CD14-positive monocyte (primary cell): ENCODE measurements around the gene BAX. TPM values are rescaled to one million over a fixed set of nuclear protein-coding genes. Genes with fewer than 3 reads are reported as not detected.

Experiments
- DNase-seq, 3 donors: peaks; one replicate each; pipeline ENCODE4 v3.0.0-alpha.2; 2011 to 2022
- H2AFZ ChIP-seq: 2 replicates; pipeline ENCODE4 v1.6.0; 2012; ENCODE audit warnings: mild to moderate bottlenecking, low read depth, low read length, inconsistent platforms; ENCODE audit not compliant: insufficient read depth, poor library complexity, severe bottlenecking
- H3K27ac ChIP-seq, 2 donors: 1 replicate in 1 of 2; 2 replicates in 1 of 2; pipeline ENCODE4 v1.5.1; 2012 to 2013; ENCODE audit warnings: low read length in 2 of 2, control low read depth in 1 of 2, inconsistent platforms in 1 of 2, low read depth in 1 of 2, mild to moderate bottlenecking in 1 of 2
- H3K27me3 ChIP-seq, 2 donors: one replicate each; pipeline versions ENCODE4 v1.6.0 to v1.6.1; 2011 to 2013; ENCODE audit warnings: low read length in 2 of 2; ENCODE audit not compliant: control insufficient read depth in 2 of 2, insufficient read depth in 2 of 2
- H3K36me3 ChIP-seq, 2 donors: replicated peaks in 1 of 2; 1 replicate in 1 of 2; 2 replicates in 1 of 2; pipeline versions ENCODE4 v1.5.1 to v1.6.1; 2012 to 2013; ENCODE audit warnings: low read length in 2 of 2, control low read depth in 1 of 2, inconsistent platforms in 1 of 2, mild to moderate bottlenecking in 1 of 2; ENCODE audit not compliant: insufficient read depth in 2 of 2, control insufficient read depth in 1 of 2
- H3K4me1 ChIP-seq, 2 donors: 1 replicate in 1 of 2; 2 replicates in 1 of 2; pipeline versions ENCODE4 v1.5.1 to v1.6.1; 2012 to 2013; ENCODE audit warnings: low read length in 2 of 2, control low read depth in 1 of 2, inconsistent platforms in 1 of 2, mild to moderate bottlenecking in 1 of 2, moderate library complexity in 1 of 2; ENCODE audit not compliant: insufficient read depth in 2 of 2, control insufficient read depth in 1 of 2
- H3K4me2 ChIP-seq: replicated peaks from 2 replicates; pipeline ENCODE3; 2012; ENCODE audit warnings: low read length, moderate library complexity, mild to moderate bottlenecking; ENCODE audit not compliant: poor library complexity, severe bottlenecking; ENCODE audit errors: extremely low read depth
- H3K4me3 ChIP-seq, 3 experiments: fragments of 200-600 bp in 1 of 3; sonication (generic) in 1 of 3; replicated peaks in 1 of 3; 1 replicate in 2 of 3; 2 replicates in 1 of 3; pipeline ENCODE4 v1.5.1; 2011 to 2013; ENCODE audit warnings: low read length in 3 of 3, mild to moderate bottlenecking in 3 of 3, control low read depth in 2 of 3, low read depth in 2 of 3, inconsistent platforms in 1 of 3, moderate library complexity in 1 of 3
- H3K79me2 ChIP-seq: 2 replicates; pipeline ENCODE4 v1.6.0; 2012; ENCODE audit warnings: mild to moderate bottlenecking, control low read depth, inconsistent platforms, low read length, moderate library complexity; ENCODE audit not compliant: insufficient read depth
- H3K9ac ChIP-seq: 2 replicates; pipeline ENCODE4 v1.6.0; 2017; ENCODE audit warnings: low read length, mild to moderate bottlenecking; ENCODE audit not compliant: insufficient read depth, poor library complexity, severe bottlenecking
- H3K9me3 ChIP-seq, 2 donors: replicated peaks in 1 of 2; 1 replicate in 1 of 2; 2 replicates in 1 of 2; pipeline versions ENCODE4 v1.5.1 to v1.6.1; 2012 to 2013; ENCODE audit warnings: low read length in 2 of 2, control low read depth in 1 of 2; ENCODE audit not compliant: control insufficient read depth in 1 of 2, insufficient read depth in 1 of 2
- H4K20me1 ChIP-seq: 2 replicates; pipeline ENCODE4 v1.6.0; 2012; ENCODE audit warnings: mild to moderate bottlenecking, low read length, control low read depth, moderate library complexity; ENCODE audit not compliant: insufficient read depth
- H3K27ac Mint-ChIP-seq, 7 donors: one replicate each; pipeline ENCODE4 v1.8.0; 2020; ENCODE audit warnings: mild to moderate bottlenecking in 7 of 7, mixed read lengths in 7 of 7, moderate library complexity in 6 of 7, inconsistent platforms in 2 of 7
- H3K27me3 Mint-ChIP-seq, 3 donors: one replicate each; pipeline ENCODE4 v1.8.0; 2021 to 2022; ENCODE audit warnings: low read depth in 3 of 3, mild to moderate bottlenecking in 3 of 3, mixed read lengths in 3 of 3, moderate library complexity in 3 of 3, inconsistent platforms in 1 of 3
- H3K36me3 Mint-ChIP-seq, 2 donors: one replicate each; pipeline ENCODE4 v1.8.0; 2020; ENCODE audit warnings: mixed read lengths in 2 of 2, inconsistent platforms in 1 of 2, mild to moderate bottlenecking in 1 of 2
- H3K4me1 Mint-ChIP-seq: one replicate; pipeline ENCODE4 v1.8.0; 2020; ENCODE audit warnings: mild to moderate bottlenecking, mixed read lengths
- H3K4me3 Mint-ChIP-seq, 2 donors: one replicate each; pipeline ENCODE4 v1.8.0; 2020; ENCODE audit warnings: mild to moderate bottlenecking in 2 of 2, mixed read lengths in 2 of 2, moderate library complexity in 1 of 2
- H3K9me3 Mint-ChIP-seq, 7 donors: one replicate each; pipeline ENCODE4 v1.8.0; 2020 to 2022; ENCODE audit warnings: mixed read lengths in 7 of 7, mild to moderate bottlenecking in 6 of 7, moderate library complexity in 6 of 7, inconsistent platforms in 2 of 7
- CTCF ChIP-seq: fragments of 200-600 bp; IDR thresholded peaks from one replicate; pipeline ENCODE4 v1.8.0; 2022; ENCODE audit warnings: antibody characterized with exemption, mild to moderate bottlenecking
- WGBS: methylation state at CpG from one replicate; pipeline ENCODE4 v1.1.5; 2013; ENCODE audit warnings: missing lambda C conversion rate; ENCODE audit not compliant: insufficient coverage; 5-methylcytosine and 5-hydroxymethylcytosine counted together
- intact Hi-C, 2 donors: fragments of 100-400 bp; cut with micrococcal nuclease; formaldehyde crosslinking; loops; one replicate each; pipeline versions ENCODE4 v1.15.0 to v1.15.1; 2023
- polyA plus RNA-seq, 3 donors: library from polyadenylated mRNA; depleted of rRNA in 1 of 3; unstranded in 2 of 3; stranded (reverse) in 1 of 3; fragments of 300-500 nt in 2 of 3; fragments of >200 nt in 1 of 3; fragmentation: Illumina TruSeq in 2 of 3; gene quantifications; 1 replicate in 2 of 3; 2 replicates in 1 of 3; pipeline ENCODE4 v1.2.3, GENCODE V29; 2012 to 2021

The BAX gene
- polyA plus RNA-seq, 3 donors, result 69.2 to 135 (median 80.5) TPM

GRCh38 chr19:48945817-48946216, 8.9 kb upstream of the BAX start:
- Mint-ChIP-seq H3K36me3 (no peaks in the 10 kb centered on the region), H3K4me3 (no peak overlapping the region), H3K9me3 (peaks cover 14 to 37% (median 28%) of the 10 kb centered on the region in 7 donors), H3K27me3 (peaks cover 0 to 5% (median 5%) of the 10 kb centered on the region in 3 donors), H3K27ac (peak overlapping the region in 1 of 7 donors; percentile 74), H3K4me1 (peaks cover 4% of the 10 kb centered on the region)
- Histone ChIP-seq H3K79me2 (no peaks in the 10 kb centered on the region), H3K4me1 (no peaks in the 10 kb centered on the region), H2AFZ (no peak overlapping the region), H3K9me3 (peaks cover 16 to 34% of the 10 kb centered on the region in 2 donors), H3K36me3 (no peaks in the 10 kb centered on the region), H3K4me2 (no peak overlapping the region), H4K20me1 (no peaks in the 10 kb centered on the region), H3K4me3 (no peak overlapping the region), H3K27ac (no peak overlapping the region), H3K27me3 (no peaks in the 10 kb centered on the region), H3K9ac (no peak overlapping the region)
- intact Hi-C loops, result no loop called here
- DNase-seq, result no peak
- no peak for TF ChIP-seq CTCF
- WGBS, result 89% methylated on average over 2 of the region's 2 CpGs

GRCh38 chr19:48946463-48947257, 8.0 kb upstream of the BAX start:
- DNase-seq, result no peak
- intact Hi-C loops, result no loop called here

More at GRCh38 chr19:48946463-48947257, 8.0 kb upstream of the BAX start:
- Mint-ChIP-seq H3K4me3 (no peak overlapping the region), H3K4me1 (peaks cover 4% of the 10 kb centered on the region), H3K27me3 (peaks cover 0 to 5% (median 5%) of the 10 kb centered on the region in 3 donors), H3K36me3 (no peaks in the 10 kb centered on the region), H3K9me3 (peaks cover 14 to 30% (median 22%) of the 10 kb centered on the region in 7 donors), H3K27ac (no peak overlapping the region)
- H4K20me1 ChIP-seq, result no peaks in the 10 kb centered on the region
- no peaks in the 10 kb centered on the region for H3K27me3 ChIP-seq
- H3K4me2 ChIP-seq, result no peak overlapping the region
- no peak overlapping the region for H2AFZ ChIP-seq
- no peak overlapping the region for H3K4me3 ChIP-seq
- no peaks in the 10 kb centered on the region for H3K36me3 ChIP-seq
- no peak overlapping the region for H3K27ac ChIP-seq
- H3K79me2 ChIP-seq, result no peaks in the 10 kb centered on the region
- H3K9ac ChIP-seq, result no peak overlapping the region
- WGBS, result 100% methylated on average over 5 of the region's 9 CpGs
- no peaks in the 10 kb centered on the region for H3K4me1 ChIP-seq
- H3K9me3 ChIP-seq, result peaks cover 12 to 27% of the 10 kb centered on the region in 2 donors
- no peak for TF ChIP-seq CTCF
